ENCODE results near the gene SPTBN5.

DNA sequence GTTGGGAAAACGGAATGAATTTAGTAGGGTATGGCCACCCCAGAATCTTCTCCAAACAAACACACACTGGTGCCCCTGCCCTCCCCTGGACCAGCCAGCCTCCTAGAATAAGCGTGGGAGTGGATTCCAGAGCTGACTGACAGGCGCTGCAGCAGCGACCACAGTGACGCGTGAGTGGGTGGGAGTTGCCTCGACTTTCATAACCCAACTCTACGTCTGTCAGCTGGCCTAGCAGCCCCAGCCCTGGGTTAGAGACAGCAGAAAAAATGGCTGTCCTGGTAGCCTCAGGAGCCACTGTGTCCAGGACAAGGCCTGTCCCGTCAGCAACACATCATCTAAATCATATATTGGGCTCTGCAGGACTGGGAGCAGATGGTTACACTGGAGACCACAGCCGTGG, 45.2 kb downstream of the SPTBN5 start:
- TF ChIP-seq ZFP3 (CRISPR knock-in tag; IDR thresholded peaks at IDR 0.05) = no peak
- TF ChIP-seq ZC3H10 (CRISPR knock-in tag; IDR thresholded peaks at IDR 0.05) = no peak
- TF ChIP-seq GLIS3 (CRISPR knock-in tag; IDR thresholded peaks at IDR 0.05) = no peak
- no peak for TF ChIP-seq ZNF565 (CRISPR knock-in tag; conservative IDR thresholded peaks at IDR 0.05; ENCODE audit: low read depth)
- no peak for TF ChIP-seq ZFP30 (CRISPR knock-in tag; IDR thresholded peaks at IDR 0.05)
- TF ChIP-seq, protein P1, sequence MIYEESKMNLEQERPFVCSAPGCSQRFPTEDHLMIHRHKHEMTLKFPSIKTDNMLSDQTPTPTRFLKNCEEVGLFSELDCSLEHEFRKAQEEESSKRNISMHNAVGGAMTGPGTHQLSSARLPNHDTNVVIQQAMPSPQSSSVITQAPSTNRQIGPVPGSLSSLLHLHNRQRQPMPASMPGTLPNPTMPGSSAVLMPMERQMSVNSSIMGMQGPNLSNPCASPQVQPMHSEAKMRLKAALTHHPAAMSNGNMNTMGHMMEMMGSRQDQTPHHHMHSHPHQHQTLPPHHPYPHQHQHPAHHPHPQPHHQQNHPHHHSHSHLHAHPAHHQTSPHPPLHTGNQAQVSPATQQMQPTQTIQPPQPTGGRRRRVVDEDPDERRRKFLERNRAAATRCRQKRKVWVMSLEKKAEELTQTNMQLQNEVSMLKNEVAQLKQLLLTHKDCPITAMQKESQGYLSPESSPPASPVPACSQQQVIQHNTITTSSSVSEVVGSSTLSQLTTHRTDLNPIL (CRISPR knock-in tag; IDR thresholded peaks at IDR 0.05; ENCODE audit: low read depth) = no peak
- no peak for TF ChIP-seq ISL1 (CRISPR knock-in tag; IDR thresholded peaks at IDR 0.05)
- TF ChIP-seq OSR1 (CRISPR knock-in tag; IDR thresholded peaks at IDR 0.05) = no peak
